Measurements from ENCODE around the gene RPTOR.

RPTOR gene

DNA sequence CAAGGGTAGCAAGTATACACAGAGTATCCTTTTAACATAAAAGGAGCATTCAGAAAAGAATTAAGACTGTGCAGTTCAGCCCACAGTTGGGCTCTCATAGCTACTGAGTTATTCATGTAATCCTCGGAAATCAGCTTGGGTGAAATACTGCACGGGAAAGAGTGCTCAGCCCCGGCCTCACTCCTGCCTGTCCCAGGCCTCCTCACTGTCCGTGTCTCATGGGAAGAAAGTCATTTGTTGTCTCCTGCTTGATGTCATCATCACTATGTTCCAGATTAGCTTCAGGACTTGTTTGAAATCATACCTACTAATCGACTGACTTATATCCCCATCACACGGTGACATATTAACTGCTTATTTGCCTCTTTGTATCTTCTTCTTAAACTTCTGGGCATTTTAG, 223.8 kb downstream of the RPTOR start:
- TF ChIP-seq, protein P1, sequence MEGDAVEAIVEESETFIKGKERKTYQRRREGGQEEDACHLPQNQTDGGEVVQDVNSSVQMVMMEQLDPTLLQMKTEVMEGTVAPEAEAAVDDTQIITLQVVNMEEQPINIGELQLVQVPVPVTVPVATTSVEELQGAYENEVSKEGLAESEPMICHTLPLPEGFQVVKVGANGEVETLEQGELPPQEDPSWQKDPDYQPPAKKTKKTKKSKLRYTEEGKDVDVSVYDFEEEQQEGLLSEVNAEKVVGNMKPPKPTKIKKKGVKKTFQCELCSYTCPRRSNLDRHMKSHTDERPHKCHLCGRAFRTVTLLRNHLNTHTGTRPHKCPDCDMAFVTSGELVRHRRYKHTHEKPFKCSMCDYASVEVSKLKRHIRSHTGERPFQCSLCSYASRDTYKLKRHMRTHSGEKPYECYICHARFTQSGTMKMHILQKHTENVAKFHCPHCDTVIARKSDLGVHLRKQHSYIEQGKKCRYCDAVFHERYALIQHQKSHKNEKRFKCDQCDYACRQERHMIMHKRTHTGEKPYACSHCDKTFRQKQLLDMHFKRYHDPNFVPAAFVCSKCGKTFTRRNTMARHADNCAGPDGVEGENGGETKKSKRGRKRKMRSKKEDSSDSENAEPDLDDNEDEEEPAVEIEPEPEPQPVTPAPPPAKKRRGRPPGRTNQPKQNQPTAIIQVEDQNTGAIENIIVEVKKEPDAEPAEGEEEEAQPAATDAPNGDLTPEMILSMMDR (IDR thresholded peaks at IDR 0.05), result no peak
- H3K4me3 ChIP-seq, result no peak overlapping the region
- DNase-seq (ENCODE audit: low spot score), result no peak
- no peak overlapping the region for H3K27ac ChIP-seq

- Histone ChIP-seq H3K27ac (no peak overlapping the region), H3K4me3 (no peak overlapping the region)
- DNase-seq (ENCODE audit: low spot score), result no peak
- TF ChIP-seq, protein P1 (IDR thresholded peaks at IDR 0.05), result no peak
Measured at GRCh38 chr17:80768936-80769335, 224.3 kb downstream of the RPTOR start.

GRCh38 chr17:80769516-80769915, 224.9 kb downstream of the RPTOR start:
- TF ChIP-seq, protein P1 (IDR thresholded peaks at IDR 0.05), result no peak
- no peak overlapping the region for H3K4me3 ChIP-seq
- no peak for DNase-seq (ENCODE audit: low spot score)
- H3K27ac ChIP-seq, result no peak overlapping the region

- no peak for DNase-seq (ENCODE audit: low spot score)
- Histone ChIP-seq H3K27ac (no peak overlapping the region), H3K4me3 (no peak overlapping the region)
- TF ChIP-seq, protein P1 (IDR thresholded peaks at IDR 0.05), result no peak
Measured at GRCh38 chr17:80769936-80770625, 225.4 kb downstream of the RPTOR start.

- TF ChIP-seq, protein P1 (IDR thresholded peaks at IDR 0.05), result no peak
- no peak overlapping the region for H3K27ac ChIP-seq
- DNase-seq (ENCODE audit: low spot score), result no peak
- H3K4me3 ChIP-seq, result no peak overlapping the region
Measured at GRCh38 chr17:80770881-80771611, 226.4 kb downstream of the RPTOR start.

- no peak for DNase-seq (ENCODE audit: low spot score)
- Histone ChIP-seq H3K4me3 (no peak overlapping the region), H3K27ac (no peak overlapping the region)
- TF ChIP-seq, protein P1 (IDR thresholded peaks at IDR 0.05), result no peak
Measured at GRCh38 chr17:80771612-80772005, 227.0 kb downstream of the RPTOR start.

GRCh38 chr17:80772906-80773242, 228.2 kb downstream of the RPTOR start:
- TF ChIP-seq, protein P1 (IDR thresholded peaks at IDR 0.05), result no peak
- Histone ChIP-seq H3K4me3 (no peak overlapping the region), H3K27ac (peak overlapping the region; percentile 41 to 70)
- no peak for DNase-seq (ENCODE audit: low spot score)

Data from coronary artery (tissue), 2 donors.